Hepatocyte (in vitro differentiated cells): ENCODE results near the gene BID. TPM values are rescaled to one million over a fixed set of nuclear protein-coding genes. Genes with fewer than 3 reads are reported as not detected.

Source experiments
- DNase-seq: peaks from one replicate; pipeline ENCODE4 v3.0.0-alpha.2; 2016; ENCODE audit warnings: low spot score
- H2AFZ ChIP-seq: fragments of 200-600 bp; sonication (generic); 2 replicates; pipeline ENCODE4 v1.6.0; 2016; ENCODE audit warnings: antibody characterized with exemption, mild to moderate bottlenecking
- H3K27ac ChIP-seq: fragments of 200-600 bp; sonication (generic); 2 replicates; pipeline ENCODE4 v1.5.1; 2016; ENCODE audit warnings: mild to moderate bottlenecking
- H3K27me3 ChIP-seq: fragments of 200-600 bp; sonication (generic); 2 replicates; pipeline ENCODE4 v1.6.1; 2016
- H3K36me3 ChIP-seq: fragments of 200-600 bp; sonication (generic); replicated peaks from 2 replicates; pipeline ENCODE4 v1.5.1; 2016; ENCODE audit warnings: low read depth; ENCODE audit not compliant: insufficient read depth
- H3K4me1 ChIP-seq: fragments of 200-600 bp; sonication (generic); 2 replicates; pipeline ENCODE4 v1.5.1; 2016; ENCODE audit warnings: mild to moderate bottlenecking, moderate library complexity; ENCODE audit not compliant: insufficient read depth
- H3K4me2 ChIP-seq: fragments of 200-600 bp; sonication (generic); 2 replicates; pipeline ENCODE4 v1.6.0; 2016
- H3K4me3 ChIP-seq: fragments of 200-600 bp; sonication (generic); 2 replicates; pipeline ENCODE4 v1.5.1; 2016; ENCODE audit warnings: mild to moderate bottlenecking
- H3K79me2 ChIP-seq: fragments of 200-600 bp; sonication (generic); 2 replicates; pipeline ENCODE4 v1.6.0; 2017; ENCODE audit warnings: mild to moderate bottlenecking
- H3K9me2 ChIP-seq: fragments of 200-600 bp; sonication (generic); replicated peaks from 2 replicates; pipeline ENCODE4 v1.6.0; 2017; ENCODE audit warnings: mild to moderate bottlenecking; ENCODE audit not compliant: insufficient read depth
- H3K9me3 ChIP-seq: fragments of 200-600 bp; sonication (generic); 2 replicates; pipeline ENCODE4 v1.5.1; 2016; ENCODE audit warnings: low read depth, mild to moderate bottlenecking
- H4K20me1 ChIP-seq: fragments of 200-600 bp; sonication (generic); 2 replicates; pipeline ENCODE4 v1.6.0; 2016; ENCODE audit warnings: mild to moderate bottlenecking; ENCODE audit not compliant: insufficient read depth, poor library complexity, severe bottlenecking
- CTCF ChIP-seq: fragments of 200-600 bp; sonication (generic); IDR thresholded peaks from 2 replicates; pipeline ENCODE4 v1.5.1; 2016; ENCODE audit warnings: antibody characterized with exemption, mild to moderate bottlenecking; ENCODE audit not compliant: poor library complexity
- EZH2 ChIP-seq: fragments of 200-600 bp; sonication (generic); IDR thresholded peaks from 2 replicates; pipeline ENCODE4 v1.6.1; 2016; ENCODE audit warnings: antibody characterized with exemption, mild to moderate bottlenecking, borderline replicate concordance
- EZH2phosphoT487 ChIP-seq: fragments of 200-600 bp; sonication (generic); IDR thresholded peaks from one replicate; pipeline ENCODE4 v1.6.1; 2018; ENCODE audit warnings: antibody characterized with exemption, mild to moderate bottlenecking, low read depth, moderate library complexity; ENCODE audit not compliant: unreplicated experiment, severe bottlenecking
- WGBS: methylation state at CpG from one replicate; pipeline ENCODE4 v1.1.6; 2016; ENCODE audit warnings: low lambda C conversion rate; ENCODE audit errors: missing lambda C conversion rate; 5-methylcytosine and 5-hydroxymethylcytosine counted together
- polyA plus RNA-seq: library from polyadenylated mRNA; unstranded; fragments of >200 nt; fragmentation: Nextera tagmentation; extraction: Ambion mirVana; gene quantifications from 2 replicates; pipeline ENCODE4 v1.2.1, GENCODE V29; 2016
- total RNA-seq: library from RNA; depleted of rRNA; stranded (reverse); fragments of >200 nt; gene quantifications from 2 replicates; pipeline ENCODE4 v1.2.3, GENCODE V29; 2014

Gene BID
- total and polyA plus RNA-seq, 2 experiments from 2014 or later = 34.5 to 55.5 TPM

GRCh38 chr22:17705546-17705945, 68.7 kb downstream of the BID start:
- Histone ChIP-seq H3K27ac (peak overlapping the region; percentile 79), H3K4me1 (peaks cover 3% of the 10 kb centered on the region), H3K9me2 (no peaks in the 10 kb centered on the region), H4K20me1 (no peaks in the 10 kb centered on the region), H3K79me2 (peaks cover 5% of the 10 kb centered on the region), H2AFZ (no peak overlapping the region), H3K9me3 (no peaks in the 10 kb centered on the region), H3K36me3 (no peaks in the 10 kb centered on the region), H3K27me3 (no peaks in the 10 kb centered on the region), H3K4me3 (no peak overlapping the region), H3K4me2 (no peak overlapping the region)
- 94% methylated on average over 7 of the region's 7 CpGs for WGBS
- no peak for TF ChIP-seq EZH2phosphoT487
- no peak for TF ChIP-seq CTCF
- no peak for TF ChIP-seq EZH2
- DNase-seq = no peak

GRCh38 chr22:17703811-17704210, 70.5 kb downstream of the BID start:
- H2AFZ ChIP-seq = no peak overlapping the region
- H3K4me2 ChIP-seq = no peak overlapping the region
- H3K27ac ChIP-seq = no peak overlapping the region
- WGBS = 100% methylated on average over 2 of the region's 2 CpGs
- no peaks in the 10 kb centered on the region for H3K27me3 ChIP-seq
- H4K20me1 ChIP-seq = no peaks in the 10 kb centered on the region
- H3K79me2 ChIP-seq = peaks cover 5% of the 10 kb centered on the region
- H3K4me3 ChIP-seq = no peak overlapping the region
- peaks cover 3% of the 10 kb centered on the region for H3K4me1 ChIP-seq
- no peaks in the 10 kb centered on the region for H3K9me2 ChIP-seq
- H3K9me3 ChIP-seq = no peaks in the 10 kb centered on the region
- DNase-seq = no peak
- TF ChIP-seq EZH2phosphoT487 (no peak), CTCF (no peak), EZH2 (no peak)
- no peaks in the 10 kb centered on the region for H3K36me3 ChIP-seq

GRCh38 chr22:17700778-17701177, 73.5 kb downstream of the BID start:
- TF ChIP-seq EZH2 (no peak), CTCF (no peak), EZH2phosphoT487 (no peak)
- Histone ChIP-seq H3K27ac (no peak overlapping the region), H3K9me2 (no peaks in the 10 kb centered on the region), H4K20me1 (no peaks in the 10 kb centered on the region), H3K27me3 (no peaks in the 10 kb centered on the region), H3K9me3 (no peaks in the 10 kb centered on the region), H3K4me3 (no peak overlapping the region), H3K79me2 (no peaks in the 10 kb centered on the region), H3K4me2 (no peak overlapping the region), H2AFZ (no peak overlapping the region), H3K4me1 (no peaks in the 10 kb centered on the region), H3K36me3 (no peaks in the 10 kb centered on the region)
- 58% methylated on average over 3 of the region's 3 CpGs for WGBS
- DNase-seq = no peak

GRCh38 chr22:17699696-17700340, 74.5 kb downstream of the BID start:
- no peak overlapping the region for H2AFZ ChIP-seq
- TF ChIP-seq EZH2phosphoT487 (no peak), EZH2 (no peak), CTCF (no peak)
- no peaks in the 10 kb centered on the region for H3K27me3 ChIP-seq
- H3K9me2 ChIP-seq = no peaks in the 10 kb centered on the region
- no peak for DNase-seq
- H3K79me2 ChIP-seq = no peaks in the 10 kb centered on the region
- H3K27ac ChIP-seq = no peak overlapping the region
- no peaks in the 10 kb centered on the region for H3K36me3 ChIP-seq
- no peak overlapping the region for H3K4me2 ChIP-seq
- H3K9me3 ChIP-seq = no peaks in the 10 kb centered on the region
- no peaks in the 10 kb centered on the region for H4K20me1 ChIP-seq
- H3K4me1 ChIP-seq = no peaks in the 10 kb centered on the region
- WGBS = 73% methylated on average over 7 of the region's 7 CpGs
- no peak overlapping the region for H3K4me3 ChIP-seq
